Upper lobe of right lung (tissue), 1 donor: Measurements from ENCODE around the gene GCFC2. TPM values are rescaled to one million over a fixed set of nuclear protein-coding genes. Genes with fewer than 3 reads are reported as not detected.
"Not testable (repeated sequence)": the region's sequence is repeated elsewhere in the genome, so short reads cannot be mapped to it uniquely, and the experiment has no call there.

Experiments used
- ATAC-seq: fragments of 200-7000 bp; cut with Tn5 transposase; one replicate; pipeline ENCODE4 v1.9.1; 2020; ENCODE audit warnings: mild to moderate bottlenecking, moderate library complexity
- DNase-seq: peaks from one replicate; pipeline ENCODE4 v3.0.0-alpha.2; 2020
- H3K27ac ChIP-seq: fragments of 200-600 bp; one replicate; pipeline ENCODE4 v1.8.0; 2022
- H3K27me3 ChIP-seq: fragments of 200-600 bp; one replicate; pipeline ENCODE4 v1.8.0; 2022; ENCODE audit warnings: mild to moderate bottlenecking
- H3K36me3 ChIP-seq: fragments of 200-600 bp; one replicate; pipeline ENCODE4 v1.8.0; 2022
- H3K4me1 ChIP-seq: fragments of 200-600 bp; one replicate; pipeline ENCODE4 v1.8.0; 2022
- H3K4me3 ChIP-seq: fragments of 200-600 bp; one replicate; pipeline ENCODE4 v1.8.0; 2022; ENCODE audit warnings: mild to moderate bottlenecking
- H3K9me3 ChIP-seq: fragments of 200-600 bp; one replicate; pipeline ENCODE4 v1.8.0; 2022
- intact Hi-C: fragments of 100-400 bp; cut with DNase I; formaldehyde crosslinking; loops from one replicate; pipeline ENCODE4 v1.11.0; 2022
- total RNA-seq: library from RNA; stranded (reverse); fragmentation: NEBNext Ultra II Directional; extraction: Animal tissue kit (Norgen Biotek cat#: 25700); gene quantifications from one replicate; pipeline ENCODE4 v1.2.1, GENCODE V29; 2021
- TF ChIP-seq, protein P1 (sequence below): fragments of 200-600 bp; IDR thresholded peaks from one replicate; pipeline ENCODE4 v1.8.0; 2022; ENCODE audit warnings: antibody characterized with exemption
- donor health status: DM: no; HTN: yes; CAD: no; lungs with severe emphysema.

GCFC2 gene
- total RNA-seq, 1 donor from 2014 or later = 19.5 TPM

DNA sequence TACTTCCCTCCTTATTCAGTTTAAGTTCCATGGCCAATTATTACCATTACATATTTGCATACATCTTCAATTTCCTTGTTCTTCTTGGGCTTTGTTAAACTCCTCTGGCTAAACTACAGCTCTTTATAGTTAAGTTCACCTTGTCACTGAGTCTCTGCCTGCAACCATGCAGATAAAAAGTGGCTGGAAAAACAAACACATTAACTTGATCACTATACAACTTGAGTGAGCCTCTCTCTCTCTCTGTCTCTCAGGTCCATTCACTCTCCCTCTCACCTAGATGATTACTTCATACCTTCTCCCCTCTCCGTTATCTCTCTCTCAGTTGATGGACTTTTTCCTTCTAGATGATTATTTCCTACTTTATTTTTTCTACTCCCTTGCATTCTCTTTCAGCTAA is 30.3 kb downstream of the GCFC2 start:
- no peaks in the 10 kb centered on the region for H3K4me1 ChIP-seq
- no peaks in the 10 kb centered on the region for H3K27me3 ChIP-seq
- intact Hi-C loops = no loop called here
- TF ChIP-seq, protein P1, sequence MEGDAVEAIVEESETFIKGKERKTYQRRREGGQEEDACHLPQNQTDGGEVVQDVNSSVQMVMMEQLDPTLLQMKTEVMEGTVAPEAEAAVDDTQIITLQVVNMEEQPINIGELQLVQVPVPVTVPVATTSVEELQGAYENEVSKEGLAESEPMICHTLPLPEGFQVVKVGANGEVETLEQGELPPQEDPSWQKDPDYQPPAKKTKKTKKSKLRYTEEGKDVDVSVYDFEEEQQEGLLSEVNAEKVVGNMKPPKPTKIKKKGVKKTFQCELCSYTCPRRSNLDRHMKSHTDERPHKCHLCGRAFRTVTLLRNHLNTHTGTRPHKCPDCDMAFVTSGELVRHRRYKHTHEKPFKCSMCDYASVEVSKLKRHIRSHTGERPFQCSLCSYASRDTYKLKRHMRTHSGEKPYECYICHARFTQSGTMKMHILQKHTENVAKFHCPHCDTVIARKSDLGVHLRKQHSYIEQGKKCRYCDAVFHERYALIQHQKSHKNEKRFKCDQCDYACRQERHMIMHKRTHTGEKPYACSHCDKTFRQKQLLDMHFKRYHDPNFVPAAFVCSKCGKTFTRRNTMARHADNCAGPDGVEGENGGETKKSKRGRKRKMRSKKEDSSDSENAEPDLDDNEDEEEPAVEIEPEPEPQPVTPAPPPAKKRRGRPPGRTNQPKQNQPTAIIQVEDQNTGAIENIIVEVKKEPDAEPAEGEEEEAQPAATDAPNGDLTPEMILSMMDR = no peak
- ATAC-seq (no peak), DNase-seq (no peak)
- H3K9me3 ChIP-seq = no peaks in the 10 kb centered on the region
- peaks cover 24% of the 10 kb centered on the region for H3K36me3 ChIP-seq
- H3K27ac ChIP-seq = no peak overlapping the region
- no peak overlapping the region for H3K4me3 ChIP-seq

DNA sequence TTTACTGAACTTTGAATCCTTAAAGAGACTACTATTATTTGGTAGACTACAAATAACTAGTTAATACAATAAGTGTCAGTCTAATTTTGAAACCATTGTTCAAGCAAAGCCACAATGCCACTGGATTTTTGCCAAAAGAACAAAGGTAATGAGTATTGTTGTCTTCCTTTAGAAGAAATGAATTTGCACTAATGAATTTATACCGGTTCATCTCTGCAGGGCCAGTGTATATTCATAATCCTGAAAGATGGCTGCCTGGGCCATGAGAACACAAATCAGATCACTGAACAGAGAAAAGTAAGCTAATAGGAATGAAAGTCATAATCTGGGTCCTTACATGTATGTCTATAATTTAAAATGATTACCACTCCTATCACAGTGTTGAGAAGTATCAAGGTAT is 31.2 kb downstream of the GCFC2 start:
- Histone ChIP-seq H3K36me3 (peaks cover 24% of the 10 kb centered on the region), H3K27me3 (no peaks in the 10 kb centered on the region), H3K4me1 (no peaks in the 10 kb centered on the region), H3K27ac (no peak overlapping the region), H3K4me3 (no peak overlapping the region), H3K9me3 (no peaks in the 10 kb centered on the region)
- ATAC-seq (no peak), DNase-seq (no peak)
- TF ChIP-seq, protein P1 = no peak
- intact Hi-C loops = no loop called here

DNA sequence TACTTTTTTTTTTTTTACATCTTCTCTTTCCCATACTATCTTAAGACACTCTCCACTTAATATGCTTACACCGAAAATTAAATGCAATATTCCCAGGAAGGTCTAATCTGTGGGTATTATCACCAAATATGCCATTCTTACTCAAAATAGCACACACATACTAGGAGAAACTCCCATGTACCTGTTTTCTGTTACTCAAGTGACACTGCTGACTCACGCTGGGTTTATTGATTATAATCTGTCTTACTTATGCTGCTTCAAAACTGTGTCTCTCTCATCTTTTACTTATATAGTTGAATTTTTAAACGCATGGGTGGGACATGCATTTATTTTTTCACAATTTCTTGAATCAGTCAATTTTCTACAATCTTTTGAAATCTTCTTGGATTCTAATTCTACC is 34.3 kb downstream of the GCFC2 start:
- no peak overlapping the region for H3K27ac ChIP-seq
- H3K4me3 ChIP-seq = no peak overlapping the region
- H3K36me3 ChIP-seq = peaks cover 14% of the 10 kb centered on the region
- ATAC-seq (no peak), DNase-seq (no peak)
- TF ChIP-seq, protein P1 = no peak
- no peaks in the 10 kb centered on the region for H3K27me3 ChIP-seq
- intact Hi-C loops = no loop called here
- H3K9me3 ChIP-seq = no peaks in the 10 kb centered on the region
- no peaks in the 10 kb centered on the region for H3K4me1 ChIP-seq

DNA sequence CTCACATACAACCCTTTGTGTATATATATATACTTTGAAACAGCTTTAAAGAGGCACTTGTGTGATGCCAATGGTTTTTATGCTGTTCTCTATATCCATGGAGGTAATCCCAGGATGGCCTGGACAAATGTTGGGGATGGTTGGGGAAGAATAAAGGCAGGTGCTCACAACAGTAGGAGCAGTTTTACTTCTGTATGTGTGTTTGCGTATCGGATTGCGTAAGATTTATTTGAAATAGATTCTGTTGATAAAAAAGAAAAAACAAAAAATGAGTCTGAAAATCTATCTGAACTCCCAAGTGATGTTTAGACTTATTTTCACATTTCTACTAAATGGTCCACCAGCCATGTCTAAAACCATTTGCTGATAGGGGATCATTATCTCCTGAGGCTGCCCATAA is 34.8 kb downstream of the GCFC2 start:
- Histone ChIP-seq H3K4me3 (no peak overlapping the region), H3K27me3 (no peaks in the 10 kb centered on the region), H3K36me3 (peaks cover 18% of the 10 kb centered on the region), H3K9me3 (no peaks in the 10 kb centered on the region), H3K4me1 (no peaks in the 10 kb centered on the region), H3K27ac (no peak overlapping the region)
- no peak for ATAC-seq
- intact Hi-C loops = no loop called here
- no peak for DNase-seq
- TF ChIP-seq, protein P1 = no peak

DNA sequence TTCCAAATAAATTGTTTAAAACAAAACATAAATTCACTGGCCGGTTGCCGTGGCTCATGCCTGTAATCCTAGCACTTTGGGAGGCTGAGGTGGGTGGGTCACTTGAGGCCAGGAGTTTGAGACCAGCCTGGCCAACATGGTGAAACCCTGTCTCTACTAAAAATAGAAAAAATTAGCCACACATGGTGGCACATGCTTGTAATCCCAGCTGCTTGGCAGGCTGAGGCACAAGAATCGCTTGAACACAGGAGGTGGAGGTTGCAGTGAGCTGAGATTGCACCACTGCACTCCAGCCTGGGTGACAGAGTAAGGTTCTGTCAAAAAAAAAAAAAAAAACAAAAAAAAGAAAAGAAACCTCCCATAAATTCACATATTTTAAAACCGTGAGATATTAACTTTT is 35.3 kb downstream of the GCFC2 start:
- H3K27me3 ChIP-seq, intact Hi-C loops, ATAC-seq, DNase-seq, H3K27ac ChIP-seq, H3K4me1 ChIP-seq, H3K9me3 ChIP-seq, H3K4me3 ChIP-seq: not testable (repeated sequence)
- H3K36me3 ChIP-seq = peaks cover 22% of the 10 kb centered on the region

DNA sequence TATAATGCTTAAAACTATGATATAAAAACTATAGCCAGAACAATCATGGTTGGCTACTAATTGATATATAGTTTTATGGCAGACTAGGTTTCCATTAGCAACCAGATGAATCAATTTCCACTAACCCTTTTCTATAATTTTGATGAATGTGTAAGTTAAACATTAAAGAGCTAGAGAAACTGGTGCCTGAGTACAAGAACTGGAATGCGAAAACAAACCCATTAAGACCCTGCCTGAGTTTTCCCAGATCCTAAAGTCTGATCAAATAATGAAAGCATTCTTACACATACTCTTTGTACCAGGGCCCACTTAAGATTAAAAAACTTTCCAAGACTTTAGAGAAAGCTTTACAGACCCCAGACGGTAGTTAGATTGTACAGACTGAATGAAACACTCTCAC is 42.8 kb downstream of the GCFC2 start:
- H3K27ac ChIP-seq = no peak overlapping the region
- H3K36me3 ChIP-seq = peaks cover 37% of the 10 kb centered on the region
- no peaks in the 10 kb centered on the region for H3K4me1 ChIP-seq
- no peaks in the 10 kb centered on the region for H3K9me3 ChIP-seq
- ATAC-seq = no peak
- no peak for DNase-seq
- TF ChIP-seq, protein P1 = no peak
- intact Hi-C loops = no loop called here
- H3K27me3 ChIP-seq = no peaks in the 10 kb centered on the region
- H3K4me3 ChIP-seq = no peak overlapping the region
